HT1080 (cell line): ENCODE data around the gene CDKAL1. TPM values are rescaled to one million over a fixed set of nuclear protein-coding genes. Genes with fewer than 3 reads are reported as not detected.
"Not testable (repeated sequence)": the region's sequence is repeated elsewhere in the genome, so short reads cannot be mapped to it uniquely, and the experiment has no call there.

Experiments used
- DNase-seq: peaks from one replicate; pipeline ENCODE4 v3.0.0-alpha.2; 2015; ENCODE audit warnings: low read depth
- total RNA-seq: library from RNA; depleted of rRNA; stranded (reverse); fragments of >200 nt; shearing (Covaris generic); gene quantifications from 2 replicates; pipeline ENCODE4 v1.2.3, GENCODE V29; 2014

The CDKAL1 gene
- total RNA-seq, 1 experiment from 2014 or later: 13.5 TPM

GRCh38 chr6:20830576-20830975, 296.3 kb downstream of the CDKAL1 start:
- DNase-seq: no peak

DNA sequence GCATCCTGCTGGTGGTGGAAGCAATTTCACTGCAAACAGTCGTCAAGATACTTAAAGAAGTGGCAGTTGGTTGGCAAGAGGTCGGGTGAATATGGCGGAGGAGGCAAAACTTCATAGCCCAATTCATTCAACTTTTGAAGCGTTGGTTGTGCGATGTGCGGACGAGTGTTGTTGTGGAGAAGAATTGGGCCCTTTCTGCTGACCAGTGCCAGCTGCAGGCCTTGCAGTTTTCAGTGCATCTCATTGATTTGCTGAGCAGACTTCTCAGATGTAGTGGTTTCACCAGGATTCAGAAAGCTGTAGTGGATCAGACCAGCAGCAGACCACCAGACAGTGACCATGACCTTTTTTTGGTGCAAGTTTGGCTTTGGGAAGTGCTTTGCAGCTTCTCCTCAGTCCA, 297.0 kb downstream of the CDKAL1 start:
- DNase-seq: not testable (repeated sequence)

GRCh38 chr6:20833881-20834515, 299.7 kb downstream of the CDKAL1 start:
- DNase-seq: no peak

DNA sequence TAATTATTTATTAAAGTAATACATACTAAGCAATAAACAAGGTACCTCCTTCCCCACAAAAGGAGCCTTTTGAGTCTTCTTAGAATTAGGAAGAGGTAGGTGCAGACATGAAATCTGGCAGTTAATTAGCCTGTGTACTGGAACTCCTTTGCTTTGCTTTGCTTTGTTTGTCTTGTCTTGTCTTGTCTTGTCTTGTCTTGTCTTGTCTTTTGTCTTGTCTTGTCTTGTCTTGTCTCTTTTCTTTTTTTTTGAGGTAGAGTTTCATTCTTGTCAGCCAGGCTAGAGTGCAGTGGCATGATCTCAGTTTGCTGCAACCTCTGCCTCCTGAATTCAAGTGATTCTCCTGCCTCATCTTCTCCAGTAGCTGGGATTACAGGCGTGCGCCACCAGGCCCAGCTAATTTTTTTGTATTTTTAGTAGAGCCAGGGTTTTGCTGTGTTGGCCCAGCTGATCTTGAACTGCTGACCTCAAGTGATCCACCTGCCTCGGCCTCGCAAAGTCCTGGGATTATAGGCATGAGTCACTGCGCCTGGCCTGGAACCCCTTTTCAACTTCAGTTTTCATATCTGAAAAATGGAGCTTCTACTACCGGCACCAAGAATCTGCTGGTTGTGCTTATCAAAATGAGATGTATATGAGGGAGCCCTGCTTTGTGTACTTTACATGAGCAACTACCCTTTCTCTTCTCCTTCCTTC, 301.2 kb downstream of the CDKAL1 start:
- DNase-seq: no peak

- no peak for DNase-seq
These were observed 302.9 kb downstream of the CDKAL1 start for GRCh38 chr6:20837189-20837588.

GRCh38 chr6:20838113-20838512, 303.9 kb downstream of the CDKAL1 start:
- no peak for DNase-seq

DNA sequence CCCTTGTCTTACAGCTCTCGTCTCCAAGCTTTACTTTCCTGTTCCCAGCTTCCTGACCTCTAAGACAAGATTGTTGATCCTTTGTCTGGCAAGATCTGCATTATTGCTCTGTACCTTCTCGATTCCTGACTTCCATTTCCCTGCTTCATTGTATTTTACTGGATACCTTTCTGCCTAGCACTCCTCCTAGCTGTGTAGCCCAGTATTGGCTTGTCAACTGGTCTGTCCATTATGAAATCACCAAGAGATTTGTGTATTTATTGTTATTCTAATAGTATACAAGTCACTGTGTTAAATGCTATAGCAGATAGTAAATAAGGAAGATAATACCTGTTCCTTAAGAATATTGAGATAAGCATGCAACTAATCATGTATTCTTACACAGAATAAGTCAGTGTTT, 305.4 kb downstream of the CDKAL1 start:
- DNase-seq: no peak

- peak; percentile 8 for DNase-seq
These were observed 306.4 kb downstream of the CDKAL1 start for GRCh38 chr6:20840675-20841074.

GRCh38 chr6:20841806-20842205, 307.5 kb downstream of the CDKAL1 start:
- DNase-seq: no peak

GRCh38 chr6:20845592-20845991, 311.3 kb downstream of the CDKAL1 start:
- DNase-seq: no peak

- DNase-seq: peak; percentile 56
These were observed 312.4 kb downstream of the CDKAL1 start for GRCh38 chr6:20846602-20847028.

GRCh38 chr6:20847904-20848303, 313.6 kb downstream of the CDKAL1 start:
- no peak for DNase-seq

GRCh38 chr6:20850686-20851416, 316.6 kb downstream of the CDKAL1 start:
- no peak for DNase-seq

- DNase-seq: no peak
These were observed 317.5 kb downstream of the CDKAL1 start for GRCh38 chr6:20851795-20852194.

DNA sequence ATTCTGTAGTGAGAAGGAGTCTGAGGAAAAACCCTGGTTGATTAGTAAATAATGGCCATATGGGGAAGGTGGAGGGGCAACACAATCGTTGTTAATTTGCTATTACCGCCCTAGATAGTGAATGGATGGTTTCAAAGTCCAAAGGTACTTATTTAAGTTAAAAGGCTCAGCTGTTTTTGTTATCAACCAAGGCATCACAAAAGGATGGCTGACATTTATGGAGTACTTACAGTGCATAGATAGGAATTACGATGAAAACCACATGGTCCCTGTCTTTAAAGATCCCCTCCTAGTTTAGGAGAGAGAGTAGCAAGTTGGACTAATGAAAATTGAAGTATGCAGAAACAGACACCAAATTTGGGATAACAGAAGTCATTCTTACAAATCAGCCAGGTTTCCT, 319.6 kb downstream of the CDKAL1 start:
- no peak for DNase-seq

- no peak for DNase-seq
These were observed 322.5 kb downstream of the CDKAL1 start for GRCh38 chr6:20856681-20857288.

DNA sequence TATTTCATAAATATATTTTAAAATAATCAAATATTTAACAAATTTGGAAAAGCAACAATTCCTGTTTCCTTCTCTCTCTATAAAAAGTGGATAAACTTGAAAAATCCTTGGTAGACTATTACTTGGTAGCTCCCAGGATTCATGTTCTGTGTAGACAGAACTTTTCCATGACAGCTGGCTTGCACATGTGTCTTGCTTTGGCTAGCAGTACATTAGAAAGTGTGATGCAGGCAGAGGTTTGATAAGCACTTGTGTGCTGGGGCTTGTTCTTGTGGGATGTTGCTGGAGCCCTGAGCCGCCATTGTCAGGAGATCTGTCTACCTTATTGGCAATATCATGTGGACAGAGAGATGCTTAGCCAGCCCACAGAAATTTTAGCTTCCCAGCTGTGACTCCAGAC, 327.2 kb downstream of the CDKAL1 start:
- DNase-seq: no peak

DNA sequence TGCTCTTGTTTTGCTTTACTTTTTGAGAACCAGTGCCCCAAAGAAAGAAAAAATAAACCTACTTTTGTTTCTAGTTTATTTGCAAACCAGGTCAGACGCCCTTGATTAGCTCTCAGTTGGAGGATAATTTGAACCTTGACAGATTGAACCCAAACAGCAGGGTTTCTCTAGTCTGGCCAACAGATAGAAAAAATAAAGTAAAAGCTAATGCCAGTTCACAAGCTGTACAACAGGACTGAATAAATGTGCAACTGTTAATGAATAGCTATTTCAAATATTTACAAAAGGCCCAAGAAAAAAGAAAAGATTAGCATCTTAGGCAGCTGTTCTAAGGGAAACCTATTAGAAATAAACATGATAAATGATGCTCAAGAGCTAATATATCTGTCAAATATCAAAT, 331.8 kb downstream of the CDKAL1 start:
- DNase-seq: no peak

DNA sequence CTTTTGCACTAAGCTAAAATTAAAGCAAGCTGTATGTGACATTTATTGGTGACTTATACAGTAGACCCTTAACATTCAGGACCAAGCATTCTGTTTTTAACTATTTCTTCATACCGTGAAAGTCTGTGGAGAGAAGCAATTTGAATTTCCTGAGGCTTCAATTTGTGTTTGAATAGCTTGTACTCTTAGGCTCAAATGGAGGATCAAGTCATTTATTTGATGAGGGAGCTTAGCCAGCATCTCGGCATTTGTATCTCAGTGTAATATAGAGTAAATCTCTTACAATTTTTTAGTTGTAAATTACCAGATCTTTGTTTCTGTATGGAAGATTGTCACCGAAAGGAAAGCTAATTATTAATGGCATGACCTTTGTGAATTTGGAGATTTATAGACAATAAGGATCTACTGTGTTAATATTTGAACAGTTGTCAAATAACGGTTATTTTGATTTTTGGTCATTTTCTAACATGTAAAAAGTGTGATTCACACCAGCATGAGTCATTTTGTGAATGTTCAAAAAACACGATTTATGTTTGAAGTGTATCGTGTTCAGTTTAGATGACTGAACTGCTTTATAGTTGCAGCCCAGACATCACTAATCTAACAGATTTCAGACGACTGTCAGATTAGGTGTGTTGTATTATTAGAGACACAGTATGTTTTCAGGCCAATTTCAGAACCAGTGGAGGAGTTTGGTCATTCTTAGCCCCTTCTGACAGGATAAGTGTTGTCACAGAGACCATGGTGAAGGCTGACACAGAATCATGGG, 332.9 kb downstream of the CDKAL1 start:
- peak; percentile 22 for DNase-seq

DNA sequence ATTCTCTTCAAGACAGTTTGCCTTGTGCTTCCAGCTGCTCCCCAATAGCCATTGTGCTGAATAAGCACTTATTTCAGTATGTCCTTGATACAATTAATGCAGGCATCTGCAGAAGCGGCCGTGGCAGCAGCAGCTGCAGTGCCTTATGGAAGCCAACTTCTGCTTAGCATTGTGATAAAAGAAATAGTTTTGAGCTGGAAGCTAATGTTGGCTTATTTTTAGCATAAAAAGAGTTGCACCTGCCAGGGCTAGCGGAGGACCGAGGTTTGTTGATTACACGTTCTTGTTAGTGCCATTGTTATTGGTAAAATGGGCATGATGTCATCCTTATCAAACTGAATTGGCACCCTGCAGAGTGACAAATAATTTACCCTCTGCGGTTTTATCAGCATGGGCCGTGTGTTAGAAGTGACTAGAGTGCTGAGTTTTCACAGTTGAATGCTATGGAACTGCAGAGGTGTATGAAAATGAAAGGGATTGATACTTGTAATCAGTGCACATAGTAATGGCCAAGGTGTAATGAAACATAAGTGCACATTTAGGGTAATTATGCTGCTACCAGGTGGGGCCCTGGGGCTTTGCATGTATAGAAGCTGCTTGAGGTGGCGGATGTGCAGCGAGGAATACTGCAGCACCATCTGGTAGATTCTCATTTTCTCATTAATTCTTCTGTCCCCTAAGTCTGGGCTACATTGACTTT, 334.3 kb downstream of the CDKAL1 start:
- DNase-seq: no peak

DNA sequence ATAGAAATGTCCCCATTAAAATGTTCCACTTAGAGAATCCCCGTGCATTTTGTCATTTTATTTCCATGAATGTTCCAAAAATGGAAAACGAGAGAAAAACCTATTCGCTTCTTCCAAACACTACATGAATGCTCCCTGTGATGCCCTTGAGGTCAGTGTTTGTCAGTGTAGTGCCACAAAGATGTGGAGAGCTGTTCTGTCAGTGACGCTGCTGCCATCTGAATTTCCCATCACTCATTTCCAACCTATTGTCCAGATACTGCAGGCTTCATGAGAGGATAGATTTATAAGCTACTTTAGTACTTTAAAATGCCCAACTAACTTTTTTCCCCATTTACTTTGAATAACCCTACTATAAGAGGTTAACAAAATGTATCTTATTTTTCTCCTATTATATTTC, 335.8 kb downstream of the CDKAL1 start:
- DNase-seq: no peak
